ENCODE measurements around the gene COMP. TPM values are rescaled to one million over a fixed set of nuclear protein-coding genes. Genes with fewer than 3 reads are reported as not detected.

The COMP gene
- total RNA-seq, 4 donors from 2014 or later: 0.76 TPM; not detected in 3

DNA sequence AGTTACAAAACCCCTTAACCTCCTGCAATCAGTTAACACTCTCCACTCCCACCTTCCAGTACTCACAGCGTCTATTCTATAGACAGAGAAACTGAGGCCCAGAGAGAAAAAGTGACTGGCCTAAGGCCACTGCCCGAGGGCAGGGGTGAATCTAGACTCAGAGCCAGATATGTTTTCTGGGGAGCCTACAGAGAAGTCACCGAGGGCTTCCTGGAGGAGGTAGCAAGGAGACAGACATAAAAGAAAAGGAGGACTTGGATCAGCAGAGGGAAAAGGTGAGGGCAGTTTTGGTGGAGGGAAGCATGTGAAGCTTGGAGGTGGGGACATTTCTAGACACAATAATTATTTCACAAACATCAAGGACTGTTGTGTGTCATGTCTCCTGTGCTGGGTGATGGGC is 1.6 kb upstream of the COMP start:
- Histone ChIP-seq H3K27me3 (peaks cover 27 to 42% of the 10 kb centered on the region in 2 donors), H3K4me1 (peaks cover 0 to 15% of the 10 kb centered on the region in 2 donors), H3K4me3 (no peak overlapping the region), H3K9me3 (no peaks in the 10 kb centered on the region), H3K27ac (no peak overlapping the region), H3K36me3 (no peaks in the 10 kb centered on the region)
- no peak for TF ChIP-seq POLR2A (IDR thresholded peaks at IDR 0.05)
- TF ChIP-seq CTCF (IDR thresholded peaks at IDR 0.05): no peak
- no peak for DNase-seq
- intact Hi-C loops (cut with DNase I; ENCODE audit: low total_unique reads): no loop called here

DNA sequence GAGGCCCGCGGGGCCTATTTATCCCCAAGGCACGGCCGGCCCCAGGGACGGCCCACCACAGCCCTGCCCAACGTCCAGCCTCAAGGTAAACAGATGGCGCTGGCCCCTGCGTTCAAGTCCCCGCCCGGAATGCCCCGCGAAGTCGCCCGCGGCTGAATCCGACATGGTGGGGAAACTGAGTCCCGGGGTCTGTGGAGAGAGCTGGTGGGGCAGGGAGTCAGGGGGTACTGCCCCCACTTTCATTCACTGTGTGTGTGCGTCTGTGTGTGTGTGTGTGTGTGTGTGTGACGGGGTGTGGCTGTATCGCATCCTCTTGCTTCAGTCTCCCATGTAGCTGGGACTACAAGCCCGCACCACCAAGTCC is 192 bp upstream of the COMP start:
- Histone ChIP-seq H3K4me1 (peaks cover 0 to 15% of the 10 kb centered on the region in 2 donors), H3K4me3 (no peak overlapping the region), H3K27ac (no peak overlapping the region), H3K27me3 (peaks cover 35 to 50% of the 10 kb centered on the region in 2 donors), H3K36me3 (no peaks in the 10 kb centered on the region), H3K9me3 (no peaks in the 10 kb centered on the region)
- no peak for DNase-seq
- TF ChIP-seq CTCF (IDR thresholded peaks at IDR 0.05) (no peak), POLR2A (IDR thresholded peaks at IDR 0.05) (no peak)
- intact Hi-C loops (cut with DNase I; ENCODE audit: low total_unique reads): no loop called here

DNA sequence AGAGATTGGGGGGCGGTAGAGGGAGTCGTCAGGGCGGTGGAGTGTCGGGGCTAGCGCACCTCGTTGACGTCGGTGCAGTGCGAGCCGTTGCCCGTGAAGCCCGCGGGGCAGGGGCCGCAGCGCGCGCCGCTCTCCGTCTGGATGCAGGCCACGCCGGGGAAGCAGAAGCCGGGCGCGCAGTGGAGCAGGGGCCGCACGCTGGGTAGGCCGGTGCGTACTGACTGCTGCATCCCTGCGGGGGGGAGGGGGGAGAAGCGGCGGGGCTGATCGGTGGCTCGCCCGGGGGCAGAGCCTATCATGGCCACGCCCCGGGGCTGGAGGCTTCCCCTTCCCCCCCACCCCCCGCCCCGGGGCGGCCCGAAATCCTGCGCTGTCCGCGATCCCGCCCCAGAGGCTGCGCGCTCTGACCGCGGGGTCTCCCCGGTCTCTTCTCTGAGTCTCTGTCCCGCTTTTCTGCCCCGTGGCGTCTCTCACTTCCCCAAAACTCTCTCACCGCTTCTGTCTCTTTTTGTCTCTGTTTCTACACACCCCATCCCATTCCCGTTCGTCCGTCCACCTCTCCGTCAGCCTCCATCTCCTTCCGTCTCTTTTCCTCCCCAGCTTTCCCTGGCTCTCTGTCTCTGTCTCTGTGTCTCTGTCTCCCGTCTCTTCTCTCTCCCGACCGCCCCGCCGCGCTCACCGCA is 1.1 kb downstream of the COMP start:
- Histone ChIP-seq H3K4me1 (peaks cover 0 to 19% of the 10 kb centered on the region in 2 donors), H3K27ac (no peak overlapping the region), H3K36me3 (no peaks in the 10 kb centered on the region), H3K9me3 (no peaks in the 10 kb centered on the region), H3K27me3 (peaks cover 38 to 50% of the 10 kb centered on the region in 2 donors), H3K4me3 (no peak overlapping the region)
- no peak for TF ChIP-seq POLR2A (IDR thresholded peaks at IDR 0.05)
- TF ChIP-seq CTCF (IDR thresholded peaks at IDR 0.05): no peak
- no peak for DNase-seq
- intact Hi-C loops (cut with DNase I; ENCODE audit: low total_unique reads): no loop called here

DNA sequence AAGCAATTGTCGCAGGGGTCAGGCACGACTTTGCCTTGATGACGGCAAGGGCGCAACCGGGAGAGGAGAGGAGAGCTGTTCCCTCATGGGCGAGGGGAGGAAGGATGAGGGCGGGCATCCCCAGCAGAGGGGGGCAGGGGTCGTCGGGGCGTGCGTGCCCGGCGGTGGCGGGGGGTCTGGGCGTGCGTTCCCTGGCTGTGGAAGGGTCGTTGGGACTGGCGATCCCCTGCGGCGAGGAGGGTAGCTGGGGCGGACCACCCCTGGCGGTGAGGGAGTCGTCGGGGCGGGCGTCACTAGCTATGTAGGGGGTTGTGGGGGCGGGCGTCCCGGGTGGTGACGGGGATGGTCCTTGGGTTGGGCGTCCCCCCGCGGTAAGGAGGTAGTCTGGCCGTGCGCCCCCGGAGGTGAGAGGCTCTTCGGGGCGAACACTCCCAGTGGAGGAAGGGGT is 1.7 kb downstream of the COMP start:
- no peak for DNase-seq
- no peak overlapping the region for H3K27ac ChIP-seq
- no peaks in the 10 kb centered on the region for H3K9me3 ChIP-seq
- peaks cover 38 to 50% of the 10 kb centered on the region in 2 donors for H3K27me3 ChIP-seq
- H3K4me3 ChIP-seq: no peak overlapping the region
- no peaks in the 10 kb centered on the region for H3K36me3 ChIP-seq
- H3K4me1 ChIP-seq: peaks cover 0 to 19% of the 10 kb centered on the region in 2 donors
- intact Hi-C loops (cut with DNase I; ENCODE audit: low total_unique reads): no loop called here
- TF ChIP-seq CTCF (IDR thresholded peaks at IDR 0.05) (no peak), POLR2A (IDR thresholded peaks at IDR 0.05) (no peak)

DNA sequence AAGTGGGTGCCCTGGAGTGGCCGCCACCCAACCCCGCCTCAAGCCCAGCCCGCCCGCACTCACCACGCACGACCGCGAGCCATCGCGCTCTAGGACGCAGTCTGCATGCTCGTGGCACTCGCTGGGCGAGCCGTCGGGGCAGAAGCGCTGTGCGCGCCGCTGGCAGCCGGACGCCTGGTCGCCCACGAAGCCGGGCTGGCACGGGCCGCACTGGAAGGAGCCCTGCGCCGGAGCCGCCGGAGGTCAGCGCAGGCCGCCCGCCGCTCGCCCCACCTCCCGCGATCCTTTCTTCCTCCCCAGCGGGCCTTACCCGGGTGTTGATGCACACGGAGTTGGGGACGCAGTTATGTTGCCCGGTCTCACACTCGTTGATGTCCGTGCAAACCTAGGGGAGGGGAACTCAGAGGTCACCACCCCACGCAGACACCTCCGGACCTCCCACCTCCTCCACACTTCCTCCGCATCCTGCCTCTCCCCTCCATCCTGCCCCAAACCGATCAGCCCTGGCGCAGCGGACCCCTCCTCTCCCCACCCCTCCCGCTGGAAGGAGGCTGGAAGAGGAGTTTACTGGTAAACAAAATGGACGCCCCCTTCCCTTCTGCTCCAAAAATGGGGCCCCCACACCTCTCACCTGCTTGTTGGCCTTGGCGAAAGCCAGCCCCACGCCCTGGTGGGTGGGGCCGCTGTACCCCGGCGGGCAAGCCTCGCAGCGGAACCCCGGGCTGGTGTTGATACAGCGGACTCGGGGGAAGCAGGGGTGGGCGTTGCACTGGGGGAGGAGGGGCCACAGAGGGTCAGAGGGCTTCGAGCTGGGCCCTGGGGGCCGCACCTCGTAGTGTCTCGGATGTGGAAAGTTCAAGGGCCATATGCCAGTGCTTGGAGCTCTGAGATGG is 2.3 kb downstream of the COMP start:
- Histone ChIP-seq H3K27ac (no peak overlapping the region), H3K4me3 (no peak overlapping the region), H3K36me3 (no peaks in the 10 kb centered on the region), H3K9me3 (no peaks in the 10 kb centered on the region), H3K4me1 (peaks cover 0 to 19% of the 10 kb centered on the region in 2 donors), H3K27me3 (peaks cover 38 to 50% of the 10 kb centered on the region in 2 donors)
- intact Hi-C loops (cut with DNase I; ENCODE audit: low total_unique reads): no loop called here
- DNase-seq: no peak
- no peak for TF ChIP-seq CTCF (IDR thresholded peaks at IDR 0.05)
- no peak for TF ChIP-seq POLR2A (IDR thresholded peaks at IDR 0.05)
